K562 (cell line): ENCODE data around the gene SYNJ2. TPM values are rescaled to one million over a fixed set of nuclear protein-coding genes. Genes with fewer than 3 reads are reported as not detected.

Experiments used
- ATAC-seq: fragments of 200-7000 bp; cut with Tn5 transposase; 3 replicates; pipeline ENCODE4 v1.9.1; 2020; ENCODE audit warnings: moderate library complexity
- BruUV-seq: library from RNA; stranded (reverse); fragments of 400-500 nt; replicated peaks from 2 replicates; lab custom pipeline; 2021; lab: Mats Ljungman, UMichigan
- CTCF ChIA-PET: fragments of 300-600 bp; formaldehyde crosslinking; extraction: SDS; loops from one replicate; lab custom pipeline; 2021; ENCODE audit warnings: low intra/inter-chr PET ratio; lab: Yijun Ruan, JAX
- POLR2A ChIA-PET: fragments of 300-600, 350-650 bp; sonication (Branson Sonifier 250); formaldehyde crosslinking; extraction: SDS; loops from one replicate; lab custom pipeline; 2021; ENCODE audit warnings: antibody characterized with exemption, inconsistent platforms; lab: Yijun Ruan, JAX
- DNase-seq, 4 experiments: peaks; one replicate each; pipeline versions ENCODE4 v3.0.0 to v3.0.0-alpha.2; 2011 to 2018; ENCODE audit warnings: low spot score in 3 of 4, mixed read lengths in 3 of 4; ENCODE audit errors: extremely low read depth in 1 of 4
- FAIRE-seq: peaks from 2 replicates; lab custom pipeline; 2011; peaks lifted over from hg19 to GRCh38; lab: Jason Lieb, UNC
- H2AFZ ChIP-seq: 2 replicates; pipeline ENCODE4 v1.6.0; 2011; ENCODE audit warnings: low read depth, low read length, control low read depth, inconsistent platforms
- H3K27ac ChIP-seq: fragments of 200-600 bp; 3 replicates; pipeline ENCODE4 v1.8.0; 2011; ENCODE audit warnings: low read depth, mild to moderate bottlenecking, control low read depth, inconsistent platforms, low read length, moderate library complexity, mixed read lengths; ENCODE audit errors: extremely low read depth
- H3K27me3 ChIP-seq, 2 experiments: fragments of 300-600 bp in 1 of 2; 2 replicates in 1 of 2; 3 replicates in 1 of 2; pipeline versions ENCODE4 v1.6.0 to v1.8.0; 2011; ENCODE audit warnings: inconsistent platforms in 2 of 2, low read length in 2 of 2, mild to moderate bottlenecking in 1 of 2, mixed read lengths in 1 of 2, moderate library complexity in 1 of 2; ENCODE audit not compliant: control insufficient read depth in 2 of 2, insufficient read depth in 2 of 2
- H3K36me3 ChIP-seq: fragments of 300-600 bp; 3 replicates; pipeline ENCODE4 v1.8.0; 2011; ENCODE audit warnings: mild to moderate bottlenecking, low read length, inconsistent platforms; ENCODE audit not compliant: control insufficient read depth, insufficient read depth
- H3K4me1 ChIP-seq, 2 experiments: fragments of 200-600 bp in 1 of 2; replicated peaks in 1 of 2; 2 replicates in 1 of 2; 3 replicates in 1 of 2; pipeline versions ENCODE4 v1.5.1 to v1.8.0; 2011; ENCODE audit warnings: inconsistent platforms in 2 of 2, low read length in 2 of 2, mild to moderate bottlenecking in 1 of 2, mixed read lengths in 1 of 2, moderate library complexity in 1 of 2; ENCODE audit not compliant: control insufficient read depth in 2 of 2, insufficient read depth in 2 of 2
- H3K4me2 ChIP-seq: 2 replicates; pipeline ENCODE4 v1.6.1; 2011; ENCODE audit warnings: low read length, control low read depth, inconsistent platforms, mixed read lengths; ENCODE audit not compliant: insufficient read depth
- H3K4me3 ChIP-seq: fragments of 200-600 bp; sonication (generic), shearing (Covaris generic); 2 replicates; pipeline ENCODE4 v1.5.1; 2016; ENCODE audit warnings: control low read depth, inconsistent platforms
- H3K79me2 ChIP-seq: fragments of 200-600 bp; 3 replicates; pipeline ENCODE4 v1.8.0; 2011; ENCODE audit warnings: low read length, inconsistent platforms; ENCODE audit not compliant: control insufficient read depth, insufficient read depth
- H3K9ac ChIP-seq, 2 experiments: 2 replicates each; pipeline versions ENCODE4 v1.6.0 to v1.6.1; 2011; ENCODE audit warnings: low read depth in 2 of 2, low read length in 2 of 2, control low read depth in 1 of 2, inconsistent platforms in 1 of 2, mild to moderate bottlenecking in 1 of 2, mixed read lengths in 1 of 2; ENCODE audit not compliant: insufficient read depth in 1 of 2
- H3K9me1 ChIP-seq: one replicate; pipeline ENCODE4 v1.6.0; 2011; ENCODE audit warnings: inconsistent platforms, mild to moderate bottlenecking, low read length, moderate library complexity; ENCODE audit not compliant: control insufficient read depth, insufficient read depth
- H3K9me3 ChIP-seq: replicated peaks from 2 replicates; pipeline ENCODE4 v1.5.1; 2011; ENCODE audit warnings: low read depth, low read length, inconsistent platforms; ENCODE audit not compliant: control insufficient read depth, insufficient read depth
- H4K20me1 ChIP-seq: replicated peaks from 2 replicates; pipeline ENCODE4 v1.6.1; 2011; ENCODE audit warnings: low read length, inconsistent platforms, mixed read lengths; ENCODE audit not compliant: control insufficient read depth, insufficient read depth
- MCM5 ChIP-seq: fragments of 450-650 bp; IDR thresholded peaks from 2 replicates; pipeline ENCODE4 v1.6.1; 2016; ENCODE audit warnings: low read depth
- NCOR1 ChIP-seq: fragments of 450-650 bp; IDR thresholded peaks from 2 replicates; pipeline ENCODE4 v1.6.1; 2016; ENCODE audit warnings: mild to moderate bottlenecking, moderate library complexity
- NFIX ChIP-seq: fragments of 250-450 bp; sonication (Bioruptor Pico); IDR thresholded peaks from 2 replicates; pipeline ENCODE4 v1.4.0; 2020; ENCODE audit warnings: low read depth, mild to moderate bottlenecking, moderate library complexity
- RB1 ChIP-seq: fragments of 450-650 bp; IDR thresholded peaks from 2 replicates; pipeline ENCODE4 v1.6.1; 2017; ENCODE audit warnings: low read depth, mild to moderate bottlenecking
- RUNX1 ChIP-seq: sonication (generic); IDR thresholded peaks from 2 replicates; pipeline ENCODE4 v1.6.1; 2016; ENCODE audit warnings: antibody characterized with exemption, low read depth
- SMARCC2 ChIP-seq: fragments of 450-650 bp; IDR thresholded peaks from 2 replicates; pipeline ENCODE4 v1.6.1; 2017; ENCODE audit warnings: antibody characterized with exemption, moderate library complexity, mild to moderate bottlenecking, low read depth
- TCF7 ChIP-seq: sonication (generic); IDR thresholded peaks from 2 replicates; pipeline ENCODE4 v1.6.1; 2016; ENCODE audit warnings: antibody characterized with exemption, borderline replicate concordance
- XRCC5 ChIP-seq: fragments of 200-400 bp; formaldehyde crosslinking; IDR thresholded peaks from 2 replicates; pipeline ENCODE4 v1.6.1; 2017; ENCODE audit warnings: low read depth, mild to moderate bottlenecking, low read length
- ZNF707 ChIP-seq: fragments of 250-450 bp; sonication (Bioruptor Pico); conservative IDR thresholded peaks from 2 replicates; pipeline ENCODE4 v1.8.0; 2022; ENCODE audit warnings: inconsistent platforms, mild to moderate bottlenecking, moderate library complexity
- in situ Hi-C: fragments of 300-500 bp; cut with MboI; formaldehyde crosslinking; loops from 4 replicates; pipeline ENCODE4 v1.15.0; 2018; ENCODE audit warnings: inconsistent platforms, mixed read lengths
- intact Hi-C: fragments of 100-400 bp; cut with micrococcal nuclease; formaldehyde crosslinking; loops from 2 replicates; pipeline ENCODE4 v1.14.2; 2022
- polyA plus RNA-seq, 8 experiments: library from polyadenylated mRNA; depleted of rRNA in 4 of 8; stranded (reverse) in 5 of 8; unstranded in 3 of 8; fragments of >200 nt; fragmentation: Nextera tagmentation in 2 of 8; fragmentation: Illumina TruSeq in 1 of 8; extraction: Ambion mirVana in 2 of 8; extraction: Trizol in 1 of 8; gene quantifications; 2 replicates each; pipeline versions ENCODE4 v1.2.1 to v1.2.3, GENCODE V29; 2011 to 2014; ENCODE audit warnings: inconsistent platforms in 1 of 8, missing spikeins in 1 of 8
- total RNA-seq, 7 experiments: library from RNA; depleted of rRNA in 6 of 7; stranded (reverse); fragments of >200 nt in 6 of 7; fragmentation: Illumina TruSeq in 2 of 7; extraction: Trizol in 2 of 7; gene quantifications; 2 replicates each; pipeline versions ENCODE4 v1.2.1 to v1.2.3, GENCODE V29; 2011 to 2021; ENCODE audit warnings: low replicate concordance in 1 of 7
- TF ChIP-seq, protein P1 (sequence below), 2 experiments: IDR thresholded peaks; 2 replicates each; pipeline ENCODE4 v1.6.1; 2011; ENCODE audit warnings: borderline replicate concordance in 1 of 2, control low read depth in 1 of 2, low read depth in 1 of 2, low read length in 1 of 2, mild to moderate bottlenecking in 1 of 2, mixed read lengths in 1 of 2, moderate library complexity in 1 of 2; ENCODE audit not compliant: insufficient read depth in 1 of 2, insufficient read length in 1 of 2, poor library complexity in 1 of 2, severe bottlenecking in 1 of 2; ENCODE audit errors: extremely low read depth in 1 of 2
- TF ChIP-seq, protein P2 (sequence below), 2 experiments: IDR thresholded peaks in 1 of 2; conservative IDR thresholded peaks in 1 of 2; 2 replicates each; pipeline ENCODE4 v1.6.1; 2016; ENCODE audit warnings: low read depth in 2 of 2, mild to moderate bottlenecking in 1 of 2, missing compliant biosample characterization in 1 of 2, missing genetic modification characterization in 1 of 2, moderate library complexity in 1 of 2
- TF ChIP-seq, protein P3 (sequence below): conservative IDR thresholded peaks from 2 replicates; pipeline ENCODE4 v1.6.1; 2011; ENCODE audit warnings: low read depth, mild to moderate bottlenecking, low read length; ENCODE audit not compliant: control insufficient read depth
- TF ChIP-seq, protein P4 (sequence below): sonication (generic); formaldehyde crosslinking; IDR thresholded peaks from 2 replicates; pipeline ENCODE4 v1.8.1; 2023; ENCODE audit warnings: mild to moderate bottlenecking, missing genetic modification reagents, moderate library complexity
- TF ChIP-seq, protein P5 (sequence below): sonication (generic); formaldehyde crosslinking; IDR thresholded peaks from 2 replicates; pipeline ENCODE4 v1.8.1; 2022; ENCODE audit warnings: missing genetic modification reagents

SYNJ2 gene
- total and polyA plus RNA-seq, 9 of the 15 experiments (the other 6 are each of a cell fraction or from before 2014, with no cell fraction given): 3.0 to 27.7 (median 17.8) TPM

DNA sequence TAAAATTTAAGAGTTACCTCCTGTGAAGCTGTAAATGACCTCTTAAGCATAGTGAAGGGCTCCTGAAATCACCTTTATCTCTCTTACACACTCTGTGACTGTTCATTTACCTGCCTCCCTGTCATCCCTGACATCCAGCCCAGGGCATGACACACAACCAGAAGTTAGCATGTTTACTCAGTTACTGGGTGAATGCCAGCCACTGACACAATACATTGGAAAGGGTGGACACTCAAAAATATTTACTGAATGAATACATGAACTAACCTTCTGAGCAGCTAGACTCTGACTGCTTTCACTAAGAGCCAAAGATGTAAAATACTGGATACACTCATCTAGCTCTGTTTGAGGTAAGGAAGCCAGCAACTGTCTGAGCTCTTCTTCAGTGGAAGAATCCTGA, 161.1 kb downstream of the SYNJ2 start:
- ChIA-PET POLR2A (interaction anchor here (1.0 to 2.1 kb wide), 2 partner anchors 9 to 14 kb away, joined by 3 to 8 read pairs; no protein-coding TSS in a partner anchor), CTCF (interaction anchor here (1.4 kb wide), 1 partner anchor 63 kb away, joined by 7 read pairs; no protein-coding TSS in a partner anchor)
- Histone ChIP-seq H3K79me2 (no peaks in the 10 kb centered on the region), H3K36me3 (no peaks in the 10 kb centered on the region), H3K27ac (no peak overlapping the region), H3K4me1 (no peaks in the 10 kb centered on the region), H3K9ac (no peak overlapping the region), H3K9me1 (no peaks in the 10 kb centered on the region), H2AFZ (no peak overlapping the region), H3K9me3 (no peaks in the 10 kb centered on the region), H4K20me1 (no peaks in the 10 kb centered on the region), H3K4me2 (no peak overlapping the region), H3K27me3 (no peaks in the 10 kb centered on the region), H3K4me3 (no peak overlapping the region)
- no TSS peak for BruUV-seq
- no peak for DNase-seq
- intact Hi-C loops (loop anchor here (1.0 kb wide), 1 partner anchor 63 kb away; no protein-coding TSS in a partner anchor), in situ Hi-C loops (no loop called here)
- TF ChIP-seq, protein P1, sequence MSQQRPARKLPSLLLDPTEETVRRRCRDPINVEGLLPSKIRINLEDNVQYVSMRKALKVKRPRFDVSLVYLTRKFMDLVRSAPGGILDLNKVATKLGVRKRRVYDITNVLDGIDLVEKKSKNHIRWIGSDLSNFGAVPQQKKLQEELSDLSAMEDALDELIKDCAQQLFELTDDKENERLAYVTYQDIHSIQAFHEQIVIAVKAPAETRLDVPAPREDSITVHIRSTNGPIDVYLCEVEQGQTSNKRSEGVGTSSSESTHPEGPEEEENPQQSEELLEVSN (IDR thresholded peaks at IDR 0.05; ENCODE audit: borderline replicate concordance in 1 of 2, extremely low read depth in 1 of 2, insufficient read depth in 1 of 2, insufficient read length in 1 of 2, low read depth in 1 of 2, low read length in 1 of 2, poor library complexity in 1 of 2, severe bottlenecking in 1 of 2): no peak
- no peak for TF ChIP-seq ZNF707 (CRISPR knock-in tag)
- no peak for TF ChIP-seq RB1
- TF ChIP-seq, protein P2, sequence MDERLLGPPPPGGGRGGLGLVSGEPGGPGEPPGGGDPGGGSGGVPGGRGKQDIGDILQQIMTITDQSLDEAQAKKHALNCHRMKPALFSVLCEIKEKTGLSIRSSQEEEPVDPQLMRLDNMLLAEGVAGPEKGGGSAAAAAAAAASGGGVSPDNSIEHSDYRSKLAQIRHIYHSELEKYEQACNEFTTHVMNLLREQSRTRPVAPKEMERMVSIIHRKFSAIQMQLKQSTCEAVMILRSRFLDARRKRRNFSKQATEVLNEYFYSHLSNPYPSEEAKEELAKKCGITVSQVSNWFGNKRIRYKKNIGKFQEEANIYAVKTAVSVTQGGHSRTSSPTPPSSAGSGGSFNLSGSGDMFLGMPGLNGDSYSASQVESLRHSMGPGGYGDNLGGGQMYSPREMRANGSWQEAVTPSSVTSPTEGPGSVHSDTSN (CRISPR knock-in tag; IDR thresholded peaks at IDR 0.05; ENCODE audit: low read depth): no peak
- TF ChIP-seq, protein P2 (tag; conservative IDR thresholded peaks at IDR 0.05; ENCODE audit: low read depth): no peak
- no peak for TF ChIP-seq NFIX (CRISPR knock-in tag)
- TF ChIP-seq MCM5: no peak
- TF ChIP-seq, protein P3, sequence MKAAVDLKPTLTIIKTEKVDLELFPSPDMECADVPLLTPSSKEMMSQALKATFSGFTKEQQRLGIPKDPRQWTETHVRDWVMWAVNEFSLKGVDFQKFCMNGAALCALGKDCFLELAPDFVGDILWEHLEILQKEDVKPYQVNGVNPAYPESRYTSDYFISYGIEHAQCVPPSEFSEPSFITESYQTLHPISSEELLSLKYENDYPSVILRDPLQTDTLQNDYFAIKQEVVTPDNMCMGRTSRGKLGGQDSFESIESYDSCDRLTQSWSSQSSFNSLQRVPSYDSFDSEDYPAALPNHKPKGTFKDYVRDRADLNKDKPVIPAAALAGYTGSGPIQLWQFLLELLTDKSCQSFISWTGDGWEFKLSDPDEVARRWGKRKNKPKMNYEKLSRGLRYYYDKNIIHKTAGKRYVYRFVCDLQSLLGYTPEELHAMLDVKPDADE: no peak
- no peak for TF ChIP-seq XRCC5
- no peak for TF ChIP-seq RUNX1
- TF ChIP-seq, protein P4, sequence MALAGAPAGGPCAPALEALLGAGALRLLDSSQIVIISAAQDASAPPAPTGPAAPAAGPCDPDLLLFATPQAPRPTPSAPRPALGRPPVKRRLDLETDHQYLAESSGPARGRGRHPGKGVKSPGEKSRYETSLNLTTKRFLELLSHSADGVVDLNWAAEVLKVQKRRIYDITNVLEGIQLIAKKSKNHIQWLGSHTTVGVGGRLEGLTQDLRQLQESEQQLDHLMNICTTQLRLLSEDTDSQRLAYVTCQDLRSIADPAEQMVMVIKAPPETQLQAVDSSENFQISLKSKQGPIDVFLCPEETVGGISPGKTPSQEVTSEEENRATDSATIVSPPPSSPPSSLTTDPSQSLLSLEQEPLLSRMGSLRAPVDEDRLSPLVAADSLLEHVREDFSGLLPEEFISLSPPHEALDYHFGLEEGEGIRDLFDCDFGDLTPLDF (CRISPR knock-in tag): no peak
- TF ChIP-seq, protein P5, sequence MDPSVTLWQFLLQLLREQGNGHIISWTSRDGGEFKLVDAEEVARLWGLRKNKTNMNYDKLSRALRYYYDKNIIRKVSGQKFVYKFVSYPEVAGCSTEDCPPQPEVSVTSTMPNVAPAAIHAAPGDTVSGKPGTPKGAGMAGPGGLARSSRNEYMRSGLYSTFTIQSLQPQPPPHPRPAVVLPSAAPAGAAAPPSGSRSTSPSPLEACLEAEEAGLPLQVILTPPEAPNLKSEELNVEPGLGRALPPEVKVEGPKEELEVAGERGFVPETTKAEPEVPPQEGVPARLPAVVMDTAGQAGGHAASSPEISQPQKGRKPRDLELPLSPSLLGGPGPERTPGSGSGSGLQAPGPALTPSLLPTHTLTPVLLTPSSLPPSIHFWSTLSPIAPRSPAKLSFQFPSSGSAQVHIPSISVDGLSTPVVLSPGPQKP (CRISPR knock-in tag): no peak
- no peak for TF ChIP-seq SMARCC2
- TF ChIP-seq NCOR1: no peak
- TF ChIP-seq TCF7: no peak
- no peak for ATAC-seq
- FAIRE-seq: no peak
